Astrocyte of the spinal cord (primary cell): ENCODE measurements around the gene RELT.

Experiments
- DNase-seq: peaks from one replicate; pipeline ENCODE4 v3.0.0; 2011; ENCODE audit warnings: low read depth, low spot score
- H3K4me3 ChIP-seq: 2 replicates; pipeline ENCODE4 v1.5.1; 2011; ENCODE audit warnings: low read depth, mild to moderate bottlenecking, low read length, moderate library complexity
- in situ Hi-C: cut with HindIII; loops from 2 replicates; pipeline ENCODE4 v1.10.0; 2017; ENCODE audit warnings: low sequenced_read_pairs
- TF ChIP-seq, protein P1 (sequence below): IDR thresholded peaks from 2 replicates; pipeline ENCODE4 v1.5.1; 2012; ENCODE audit warnings: low read depth, mild to moderate bottlenecking, low read length, inconsistent platforms

The RELT gene

GRCh38 chr11:73398721-73399120, 22.5 kb downstream of the RELT start:
- TF ChIP-seq, protein P1, sequence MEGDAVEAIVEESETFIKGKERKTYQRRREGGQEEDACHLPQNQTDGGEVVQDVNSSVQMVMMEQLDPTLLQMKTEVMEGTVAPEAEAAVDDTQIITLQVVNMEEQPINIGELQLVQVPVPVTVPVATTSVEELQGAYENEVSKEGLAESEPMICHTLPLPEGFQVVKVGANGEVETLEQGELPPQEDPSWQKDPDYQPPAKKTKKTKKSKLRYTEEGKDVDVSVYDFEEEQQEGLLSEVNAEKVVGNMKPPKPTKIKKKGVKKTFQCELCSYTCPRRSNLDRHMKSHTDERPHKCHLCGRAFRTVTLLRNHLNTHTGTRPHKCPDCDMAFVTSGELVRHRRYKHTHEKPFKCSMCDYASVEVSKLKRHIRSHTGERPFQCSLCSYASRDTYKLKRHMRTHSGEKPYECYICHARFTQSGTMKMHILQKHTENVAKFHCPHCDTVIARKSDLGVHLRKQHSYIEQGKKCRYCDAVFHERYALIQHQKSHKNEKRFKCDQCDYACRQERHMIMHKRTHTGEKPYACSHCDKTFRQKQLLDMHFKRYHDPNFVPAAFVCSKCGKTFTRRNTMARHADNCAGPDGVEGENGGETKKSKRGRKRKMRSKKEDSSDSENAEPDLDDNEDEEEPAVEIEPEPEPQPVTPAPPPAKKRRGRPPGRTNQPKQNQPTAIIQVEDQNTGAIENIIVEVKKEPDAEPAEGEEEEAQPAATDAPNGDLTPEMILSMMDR: no peak
- H3K4me3 ChIP-seq: no peak overlapping the region
- in situ Hi-C loops: no loop called here
- DNase-seq: no peak

DNA sequence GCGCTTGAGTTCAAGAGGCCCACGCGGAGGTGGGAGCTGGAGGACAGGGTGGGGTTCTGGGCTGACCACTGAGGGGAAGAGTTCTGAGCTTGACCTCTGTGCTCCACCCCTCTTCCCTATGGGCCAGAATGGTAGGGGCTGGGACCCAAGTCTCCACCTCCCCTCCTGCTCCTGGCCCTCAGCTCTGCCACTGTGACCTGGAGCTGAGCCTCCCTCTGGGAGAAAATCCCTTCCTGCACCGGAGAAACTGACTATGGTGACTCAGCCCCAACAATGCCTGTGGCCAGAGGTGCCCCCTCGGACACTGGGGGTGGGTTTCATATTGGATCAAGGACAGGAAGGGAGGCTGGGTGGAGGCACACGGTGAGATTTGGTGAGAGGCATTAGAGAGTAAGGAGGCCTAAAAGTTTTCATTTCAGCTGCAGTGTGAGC, 23.0 kb downstream of the RELT start:
- no peak overlapping the region for H3K4me3 ChIP-seq
- TF ChIP-seq, protein P1: no peak
- DNase-seq: no peak
- in situ Hi-C loops: no loop called here

DNA sequence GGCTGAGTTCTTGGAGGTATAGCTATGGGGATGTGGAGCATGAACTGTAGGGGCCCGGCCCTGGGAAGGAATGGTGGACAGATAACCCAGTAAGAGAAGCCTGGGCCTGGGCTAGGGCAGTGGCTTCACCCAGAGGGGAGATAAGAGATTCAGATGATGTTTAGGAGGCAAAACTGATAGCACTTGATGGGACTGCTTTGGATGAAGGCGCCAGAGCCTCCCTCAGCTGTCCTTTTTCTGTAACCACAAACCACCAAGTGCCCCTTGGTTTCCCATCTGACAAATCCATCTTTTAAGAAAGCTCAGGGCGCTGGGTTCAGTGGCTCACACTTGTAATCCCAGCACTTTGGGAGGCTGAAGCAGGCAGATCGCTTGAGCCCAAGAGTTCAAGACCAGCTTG, 23.4 kb downstream of the RELT start:
- H3K4me3 ChIP-seq: no peak overlapping the region
- no peak for DNase-seq
- TF ChIP-seq, protein P1: no peak
- in situ Hi-C loops: no loop called here

DNA sequence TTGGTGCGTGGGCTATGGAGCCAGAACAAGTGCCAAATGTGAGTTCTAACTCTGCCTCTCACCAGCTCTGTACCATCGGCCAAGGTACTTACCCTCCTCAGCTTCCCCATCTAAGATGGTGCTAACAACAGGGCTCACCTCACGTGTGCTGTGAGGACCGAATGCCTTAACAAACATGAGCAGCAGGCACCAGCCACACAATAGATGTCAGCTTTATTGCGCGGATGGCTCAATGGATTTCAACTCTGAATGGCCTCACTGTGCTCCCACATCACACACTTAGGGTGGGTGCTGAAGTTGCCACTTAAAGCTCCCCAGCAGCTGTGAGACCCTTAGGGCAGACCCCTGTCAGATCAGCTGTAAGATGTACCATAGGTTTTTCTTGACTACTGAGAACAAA, 24.1 kb downstream of the RELT start:
- in situ Hi-C loops: no loop called here
- DNase-seq: no peak
- H3K4me3 ChIP-seq: no peak overlapping the region
- TF ChIP-seq, protein P1: no peak

DNA sequence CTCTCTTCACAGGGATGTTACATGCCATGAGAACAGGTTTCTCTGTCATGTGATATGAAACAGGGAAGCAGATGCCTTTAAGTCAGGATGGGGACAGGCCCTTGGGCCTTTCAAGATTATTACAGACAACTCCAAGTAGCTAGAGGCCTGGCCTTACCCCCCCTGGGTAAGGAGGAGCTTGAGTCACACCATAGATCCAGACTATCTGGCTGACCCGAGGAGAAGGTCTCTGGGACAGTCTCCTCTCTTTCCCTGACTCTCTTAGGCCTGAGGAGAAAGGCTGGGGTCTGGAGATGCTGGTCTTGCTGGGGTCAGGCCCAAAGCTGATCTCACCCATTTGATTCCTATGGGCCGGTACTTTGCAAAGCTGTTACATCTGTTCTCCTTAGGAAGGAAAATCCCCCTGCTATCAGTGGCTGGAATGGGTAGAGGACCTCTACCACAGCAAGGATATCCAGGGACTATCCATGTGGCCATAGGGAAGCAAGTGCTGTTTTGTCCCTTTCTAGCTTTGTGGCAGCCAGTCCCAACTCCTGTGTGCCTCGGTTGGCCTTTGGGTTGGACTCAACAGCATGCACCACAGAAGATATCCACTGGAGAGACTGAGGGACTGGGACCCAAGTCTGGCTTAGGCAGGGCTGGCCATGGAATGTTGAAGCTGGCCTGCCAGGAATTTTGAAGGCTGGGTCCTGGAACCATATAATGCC, 25.2 kb downstream of the RELT start:
- in situ Hi-C loops: no loop called here
- H3K4me3 ChIP-seq: no peak overlapping the region
- TF ChIP-seq, protein P1: no peak
- no peak for DNase-seq

GRCh38 chr11:73401924-73402833, 26.0 kb downstream of the RELT start:
- TF ChIP-seq, protein P1: no peak
- H3K4me3 ChIP-seq: no peak overlapping the region
- in situ Hi-C loops: no loop called here
- DNase-seq: peak; percentile 18
